HL-60/S4 (cell line): ENCODE measurements around the gene KRTAP24-1.

Source experiments
- in situ Hi-C: fragments of 300-500 bp; cut with MboI; formaldehyde crosslinking; loops from 2 replicates; pipeline ENCODE4 v1.14.3; 2022; ENCODE audit warnings: low sequenced_read_pairs

KRTAP24-1 gene, protein sequence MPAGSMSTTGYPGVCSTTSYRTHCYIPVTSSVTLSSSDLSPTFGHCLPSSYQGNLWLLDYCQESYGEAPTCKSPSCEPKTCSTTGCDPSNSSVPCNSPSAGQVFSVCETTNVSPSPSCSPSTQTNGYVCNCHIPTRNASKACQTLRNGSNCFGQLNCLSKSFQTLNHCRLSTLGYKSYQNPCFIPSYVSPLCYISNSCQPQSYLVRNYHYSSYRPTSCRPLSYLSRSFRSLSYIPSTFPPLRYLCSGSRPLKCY

DNA sequence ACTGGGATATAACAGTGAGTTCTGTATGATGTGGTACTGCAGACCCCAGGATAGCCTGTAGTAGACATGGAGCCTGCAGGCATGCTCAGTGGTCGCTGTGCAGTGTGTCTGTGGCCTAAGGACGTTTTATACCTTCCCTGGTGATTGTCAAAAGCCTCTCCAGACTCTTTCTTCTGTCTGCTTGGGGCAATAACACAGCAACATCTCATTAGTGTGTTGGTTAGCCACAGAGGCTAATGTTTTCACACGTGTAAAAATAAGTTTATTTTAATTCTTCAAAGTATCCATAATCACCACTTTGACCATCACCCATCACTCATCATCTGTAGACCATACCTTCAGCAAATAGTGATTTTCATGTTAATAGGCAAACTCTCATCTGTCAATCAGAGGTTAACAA lies at the start of gene KRTAP24-1:
Gene KRTAP24-1 (minus strand): TSS at position 101 of the 400 bp plus-strand sequence. CDS start 18 bp downstream, at position 83.
- in situ Hi-C loops, result no loop called here

DNA sequence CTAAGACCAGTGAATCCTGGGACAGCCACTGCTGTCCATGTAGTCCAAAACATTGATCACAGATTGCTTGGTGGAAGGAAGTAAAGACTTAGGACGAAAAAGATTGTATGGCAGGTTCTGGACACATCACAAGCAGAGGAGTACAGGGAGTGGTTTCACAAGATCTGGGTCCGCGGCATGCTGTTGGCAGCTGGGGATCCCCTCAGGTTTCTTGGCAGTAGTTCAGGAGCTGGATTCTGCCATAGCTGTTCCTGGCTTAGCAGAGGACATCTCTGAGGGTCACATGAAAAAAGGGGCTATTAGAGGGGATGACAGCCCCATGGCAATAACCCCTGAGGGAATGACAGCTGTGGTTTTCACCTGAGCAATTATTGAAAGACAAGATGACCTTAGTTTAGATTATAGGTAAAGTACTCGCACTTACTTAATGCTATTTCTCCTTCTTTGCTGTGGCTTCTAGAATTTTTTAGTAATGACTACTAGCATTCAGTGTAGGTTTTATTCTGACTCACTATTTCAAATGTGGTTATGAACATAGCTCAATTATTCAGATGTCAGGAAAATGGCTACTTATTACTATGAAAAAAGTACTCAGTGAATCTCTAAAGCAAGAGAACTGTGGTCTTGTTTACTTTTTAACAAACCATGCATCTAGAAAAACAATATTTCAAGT lies 46.6 kb upstream of the KRTAP24-1 start:
- in situ Hi-C loops, result no loop called here

DNA sequence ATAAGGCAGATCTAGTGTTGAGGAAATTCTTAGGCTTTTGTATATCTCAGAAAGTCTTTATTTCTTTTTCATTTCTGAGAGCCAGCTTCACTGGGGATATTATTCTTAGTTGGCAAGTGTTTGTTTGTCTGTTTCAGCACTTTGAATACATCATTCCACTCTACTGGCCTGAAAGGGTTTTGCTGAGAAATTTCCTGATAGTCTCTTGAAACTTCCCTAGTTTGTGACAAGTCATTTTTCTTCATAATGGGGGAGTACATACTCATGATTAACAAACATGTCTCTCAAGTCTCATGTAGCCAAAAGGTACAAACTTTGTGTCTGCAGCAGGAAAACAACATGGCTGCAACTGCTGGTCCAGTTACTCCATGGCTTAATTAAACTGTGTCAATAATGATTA lies 43.6 kb upstream of the KRTAP24-1 start:
- in situ Hi-C loops, result no loop called here

DNA sequence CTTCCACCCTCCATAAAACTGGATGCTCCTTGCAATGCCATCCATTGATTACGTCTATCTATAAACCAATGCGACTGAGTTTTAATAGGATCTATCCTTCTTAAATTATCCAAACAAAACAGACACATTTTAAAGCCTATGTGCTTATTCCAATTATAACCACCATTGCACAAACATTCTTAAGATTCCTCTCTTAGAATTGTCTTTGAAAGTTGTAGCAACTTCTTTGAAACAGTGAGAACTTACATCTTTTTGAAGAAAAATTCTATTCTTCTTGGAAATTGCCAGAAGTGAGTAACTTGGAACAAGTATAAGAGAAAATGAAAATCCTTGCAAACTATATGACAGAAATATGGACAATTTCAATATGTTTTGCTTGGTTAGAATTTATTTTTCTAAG lies 37.5 kb upstream of the KRTAP24-1 start, which contains the start of gene KRTAP26-1:
Gene KRTAP26-1 (minus strand): TSS at position 101 of the 400 bp plus-strand sequence. CDS start 280 bp downstream, outside the sequence.
- in situ Hi-C loops, result no loop called here

DNA sequence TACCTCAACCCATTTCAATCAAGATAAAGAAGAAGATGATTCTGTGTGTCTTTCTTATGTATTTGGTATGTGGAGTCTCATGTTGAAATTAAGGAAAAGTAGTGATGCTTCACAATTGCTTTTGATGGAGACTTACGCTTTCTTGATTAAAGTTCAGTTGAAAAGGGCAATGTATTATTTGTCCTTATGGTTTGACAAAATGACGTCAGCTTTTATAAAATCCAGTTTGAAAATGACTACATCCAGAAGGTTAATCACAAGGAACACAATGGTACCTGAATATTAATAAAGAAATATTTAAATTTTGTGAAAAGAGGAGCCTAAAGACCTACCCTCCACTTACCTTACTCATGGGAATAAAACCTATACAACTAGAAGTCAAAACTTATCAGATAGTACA lies 33.0 kb upstream of the KRTAP24-1 start:
- in situ Hi-C loops, result no loop called here

DNA sequence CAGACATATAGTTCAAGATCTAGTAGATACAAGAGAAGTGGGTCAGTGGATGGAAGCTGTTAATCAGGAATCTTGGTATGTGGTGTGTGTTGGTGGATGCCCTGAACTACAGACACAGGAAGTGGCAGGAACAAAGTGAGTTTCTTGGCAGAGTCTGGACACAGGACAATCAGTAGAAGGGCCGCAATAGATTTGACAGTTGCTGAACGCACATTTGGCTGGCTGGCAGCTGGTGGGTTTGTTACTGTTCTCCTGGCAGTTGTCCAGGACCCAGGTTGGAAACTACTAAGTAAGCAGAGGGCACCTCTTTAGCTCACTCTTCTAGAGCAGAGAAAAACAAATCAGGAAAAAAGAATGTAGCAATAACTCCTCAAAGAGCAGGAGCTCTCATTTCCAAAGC lies 24.1 kb upstream of the KRTAP24-1 start:
- in situ Hi-C loops, result no loop called here

DNA sequence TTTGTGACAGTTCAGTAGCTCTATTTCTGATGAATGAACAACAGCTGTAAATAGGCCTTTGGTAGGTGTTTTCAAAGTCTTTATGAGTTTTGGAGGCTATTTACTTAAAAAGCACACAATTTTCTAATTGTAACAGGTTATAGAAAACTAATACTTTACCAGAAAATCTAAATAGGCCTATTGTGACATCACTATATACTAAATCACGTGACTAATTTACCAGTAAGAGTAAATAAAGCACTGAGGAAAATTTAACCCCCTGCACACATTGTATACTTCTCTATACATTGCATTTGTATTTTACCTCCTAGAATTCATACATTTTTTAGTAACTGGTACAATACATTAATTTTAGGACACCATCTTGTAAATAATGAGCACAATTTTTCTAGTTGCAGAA lies 22.4 kb upstream of the KRTAP24-1 start:
- in situ Hi-C loops, result no loop called here

DNA sequence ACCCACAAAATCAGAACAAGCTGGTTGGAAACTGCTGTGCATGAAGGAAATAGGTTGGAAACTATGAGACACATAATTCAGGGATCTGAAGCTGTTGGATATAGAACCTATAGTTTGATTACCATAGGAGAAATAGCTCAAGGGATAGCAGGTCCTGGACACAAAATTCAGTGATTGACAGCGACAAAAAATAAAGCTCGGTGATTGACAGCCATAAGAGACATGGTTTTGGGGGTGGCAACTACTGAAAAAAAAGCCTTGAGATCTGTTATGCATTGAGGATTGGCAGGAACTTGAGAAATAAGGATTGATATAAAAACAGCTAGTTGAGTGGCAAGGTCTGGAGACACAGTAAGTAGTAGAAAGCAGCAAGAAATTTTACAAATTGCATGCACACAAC lies 6.5 kb upstream of the KRTAP24-1 start, which contains the start of gene KRTAP25-1:
Gene KRTAP25-1 (minus strand): TSS at position 300 of the 400 bp plus-strand sequence. CDS start 24 bp downstream, at position 276.
- in situ Hi-C loops, result no loop called here

DNA sequence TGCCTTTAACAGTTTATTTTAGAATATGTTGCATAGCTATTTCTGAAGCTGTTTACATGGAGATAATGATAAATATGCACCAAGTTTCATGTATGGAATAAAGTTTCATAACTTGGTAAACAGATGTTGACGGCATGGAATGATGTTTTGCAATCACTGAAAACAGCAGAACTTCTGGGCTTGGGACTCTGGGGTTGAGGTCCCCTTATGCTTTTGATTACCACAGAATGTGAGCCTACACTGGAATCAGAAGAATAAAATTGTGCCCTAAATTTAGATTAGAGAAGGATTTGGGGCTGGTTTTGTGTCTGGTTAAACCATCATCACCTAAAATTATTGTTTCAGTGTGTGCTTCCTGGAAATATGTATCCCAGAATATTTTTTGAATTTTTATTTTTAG lies 11.1 kb downstream of the KRTAP24-1 start:
- in situ Hi-C loops, result no loop called here

DNA sequence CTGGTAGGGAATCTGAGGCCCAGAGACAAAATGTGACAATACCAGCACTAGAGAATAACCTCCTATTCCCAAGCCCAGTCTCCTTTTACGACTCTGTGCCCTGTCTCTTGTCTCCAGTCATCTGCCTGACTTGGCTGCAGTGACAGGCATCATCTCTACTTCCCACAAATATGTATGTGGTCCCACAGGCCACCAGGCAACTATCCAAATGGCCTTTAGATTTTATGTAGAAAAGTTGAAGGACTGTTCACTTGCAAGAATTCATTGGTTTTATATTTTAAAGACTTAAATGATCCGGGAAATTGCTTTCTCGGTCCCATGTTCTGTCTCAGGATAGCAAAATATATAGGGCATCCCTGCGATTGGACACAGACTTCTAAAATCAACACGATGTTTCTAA lies 11.6 kb downstream of the KRTAP24-1 start:
- in situ Hi-C loops, result no loop called here

DNA sequence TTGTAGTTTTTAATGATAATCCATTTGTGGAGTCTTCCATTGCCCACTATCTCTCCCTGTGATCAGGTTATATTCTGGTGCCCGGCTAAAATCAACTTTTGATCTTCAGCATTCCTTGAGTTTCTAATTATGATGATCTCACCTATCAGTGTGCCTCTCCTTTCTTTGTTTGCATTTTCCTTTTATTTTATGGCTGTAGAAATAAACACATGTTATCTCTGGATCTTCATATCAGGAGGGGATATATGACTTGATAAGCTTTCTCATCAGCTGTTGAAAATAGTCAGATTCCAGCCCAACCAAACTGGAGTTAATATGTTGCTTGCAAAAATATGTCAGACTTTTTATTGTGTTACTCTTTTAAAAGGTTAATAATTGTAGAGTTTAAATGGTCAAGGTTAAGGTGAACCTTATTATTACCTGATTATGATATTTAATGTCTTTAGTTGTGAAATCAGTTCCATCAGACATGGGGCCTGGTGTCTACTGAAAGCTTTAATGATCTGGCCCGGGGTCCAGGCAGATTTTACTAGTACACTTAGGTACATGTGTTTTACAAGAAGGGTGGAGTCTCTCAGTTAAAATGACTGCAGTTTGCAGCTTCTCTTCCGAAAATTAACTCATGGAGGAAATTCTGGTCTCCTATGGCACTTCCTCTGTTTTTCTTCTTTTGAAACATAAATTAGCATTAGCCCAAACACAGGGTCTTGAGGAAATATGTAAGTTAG lies 12.8 kb downstream of the KRTAP24-1 start:
- in situ Hi-C loops, result no loop called here

DNA sequence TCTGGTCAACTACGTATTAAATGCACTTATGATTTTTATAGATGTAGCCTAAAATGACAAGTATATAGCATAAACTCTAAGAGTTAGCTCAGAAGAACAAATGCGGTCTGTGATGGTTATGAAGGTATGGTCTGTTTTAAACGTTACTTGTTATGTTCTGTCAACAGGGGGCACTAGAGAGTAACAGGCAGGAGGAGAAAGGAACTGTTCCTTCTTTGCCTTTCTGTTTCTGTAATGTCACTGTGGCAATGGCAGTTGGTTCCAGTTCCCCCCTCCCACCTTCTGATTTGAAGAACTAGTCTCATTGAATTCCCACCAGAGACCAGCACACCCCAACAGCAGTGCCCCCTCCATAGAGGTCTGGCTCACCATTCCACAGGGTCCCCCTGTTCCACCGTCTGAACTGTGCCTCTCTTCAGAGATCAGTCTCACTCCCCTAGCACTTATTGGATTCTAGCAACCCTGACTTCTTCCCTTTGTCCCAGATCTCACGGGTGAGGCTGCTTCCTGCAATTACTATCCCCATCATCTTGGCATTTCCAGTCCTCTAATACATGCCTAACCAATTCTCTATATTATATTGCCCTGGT lies 14.0 kb downstream of the KRTAP24-1 start:
- in situ Hi-C loops, result no loop called here

DNA sequence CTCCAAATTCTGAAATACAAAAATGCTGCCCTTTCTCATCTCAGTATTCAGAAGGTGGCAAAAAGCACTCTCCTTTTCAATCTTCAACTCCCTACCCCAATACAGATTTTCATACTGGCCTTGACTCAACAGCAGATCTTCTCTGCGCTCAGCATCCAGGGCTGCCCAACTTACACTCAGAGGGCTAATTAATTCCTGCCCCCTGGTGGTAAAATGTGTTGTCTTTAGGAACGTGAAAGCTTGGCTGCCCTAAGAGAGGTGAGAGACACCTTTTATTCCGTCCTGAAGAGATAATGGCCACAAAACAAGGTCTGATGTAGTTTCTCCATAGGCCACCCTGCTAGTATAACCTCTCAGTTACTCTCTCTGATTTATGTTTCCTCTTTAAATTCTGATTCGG lies 25.0 kb downstream of the KRTAP24-1 start:
- in situ Hi-C loops, result no loop called here

DNA sequence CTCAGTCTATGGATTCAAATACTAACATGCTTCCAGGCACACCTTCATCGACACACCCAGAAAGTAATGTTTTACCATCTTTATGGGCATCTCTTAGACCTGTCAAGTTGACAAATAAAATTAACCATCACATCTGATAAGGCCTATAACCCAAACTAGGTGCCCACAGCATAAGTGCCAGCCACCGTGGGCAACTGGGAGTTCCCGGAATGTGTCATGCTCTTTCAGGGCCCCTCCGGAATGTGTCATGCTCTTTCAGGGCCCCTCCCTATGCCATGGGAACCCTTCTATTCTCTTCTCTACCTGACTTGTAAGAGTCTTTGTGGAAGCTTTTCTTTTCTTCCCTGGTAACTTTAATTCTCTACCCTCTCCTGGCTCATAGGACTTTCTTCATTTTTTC lies 26.6 kb downstream of the KRTAP24-1 start:
- in situ Hi-C loops, result no loop called here

DNA sequence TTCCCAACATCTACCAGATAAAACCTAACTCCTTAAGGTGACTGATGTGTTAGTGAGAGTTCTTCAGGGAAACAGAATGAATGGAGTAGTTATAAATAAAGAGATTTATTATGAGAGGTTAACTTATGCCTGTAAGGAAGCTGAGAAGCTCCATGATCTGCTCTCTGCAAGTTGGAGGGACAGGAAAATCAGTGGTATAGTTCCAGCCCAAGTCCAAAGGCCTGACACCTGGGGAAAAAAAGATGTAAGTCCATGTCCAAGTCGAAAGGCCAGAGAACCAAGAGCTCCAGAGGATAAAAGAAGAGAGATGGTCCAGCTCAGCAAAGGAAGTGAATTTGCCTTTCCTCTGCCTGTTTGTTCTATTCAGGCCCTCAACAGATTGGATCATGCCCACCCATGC lies 27.1 kb downstream of the KRTAP24-1 start:
- in situ Hi-C loops, result no loop called here

DNA sequence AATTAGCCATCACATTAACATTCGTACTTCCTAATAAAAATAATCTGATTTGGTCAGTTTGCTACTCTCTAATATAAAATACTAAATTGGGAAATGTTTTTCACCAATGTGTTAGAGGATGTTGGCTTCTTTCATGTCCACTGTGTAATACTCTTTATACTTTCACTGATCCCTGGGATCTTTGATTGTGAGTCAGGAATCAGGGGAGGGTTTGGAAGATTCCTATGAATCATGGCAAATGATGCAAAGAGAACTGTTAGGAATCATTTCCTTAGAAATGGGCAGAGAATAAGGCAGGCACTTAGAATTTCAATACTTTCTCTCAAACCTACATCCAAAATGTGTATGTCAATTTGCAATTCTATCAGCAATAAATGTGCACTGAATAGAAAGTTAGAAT lies 31.0 kb downstream of the KRTAP24-1 start:
- in situ Hi-C loops, result no loop called here

DNA sequence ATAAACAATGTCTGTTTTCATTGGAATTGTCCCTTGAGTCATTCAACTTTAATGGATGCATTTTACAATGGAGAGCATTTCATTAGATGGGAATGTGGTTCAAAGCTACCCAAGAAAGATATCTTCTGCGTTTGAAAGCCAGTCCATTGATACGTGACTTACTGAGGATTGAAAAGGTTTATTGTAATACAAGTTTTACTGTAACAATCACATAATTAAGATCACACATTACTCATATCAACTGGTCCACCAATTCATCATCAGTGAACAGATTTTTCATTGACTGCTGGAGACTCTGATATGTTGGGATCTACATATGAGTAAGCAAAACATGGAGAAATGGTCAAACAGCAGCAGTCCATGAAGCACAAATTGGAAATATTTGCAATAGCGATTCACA lies 32.8 kb downstream of the KRTAP24-1 start:
- in situ Hi-C loops, result no loop called here

DNA sequence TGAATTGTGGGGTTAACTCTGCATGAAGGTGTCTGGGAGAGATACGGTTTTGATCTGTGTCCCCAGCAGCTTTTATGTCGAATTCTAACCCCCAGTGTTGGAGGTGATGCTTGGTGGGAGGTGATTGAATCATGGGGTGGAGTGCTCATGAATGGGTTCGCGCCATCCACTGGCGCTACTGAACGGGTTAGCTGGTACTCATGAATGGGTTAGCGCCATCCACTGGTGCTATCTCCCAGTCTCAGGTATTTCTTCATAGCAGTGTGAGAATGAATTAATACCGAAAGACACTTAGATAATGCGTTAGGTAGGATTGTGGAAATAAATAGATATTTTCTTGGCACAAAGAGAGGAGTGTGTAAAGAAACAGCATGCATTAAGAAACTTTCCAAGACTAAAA lies 33.9 kb downstream of the KRTAP24-1 start:
- in situ Hi-C loops, result no loop called here

DNA sequence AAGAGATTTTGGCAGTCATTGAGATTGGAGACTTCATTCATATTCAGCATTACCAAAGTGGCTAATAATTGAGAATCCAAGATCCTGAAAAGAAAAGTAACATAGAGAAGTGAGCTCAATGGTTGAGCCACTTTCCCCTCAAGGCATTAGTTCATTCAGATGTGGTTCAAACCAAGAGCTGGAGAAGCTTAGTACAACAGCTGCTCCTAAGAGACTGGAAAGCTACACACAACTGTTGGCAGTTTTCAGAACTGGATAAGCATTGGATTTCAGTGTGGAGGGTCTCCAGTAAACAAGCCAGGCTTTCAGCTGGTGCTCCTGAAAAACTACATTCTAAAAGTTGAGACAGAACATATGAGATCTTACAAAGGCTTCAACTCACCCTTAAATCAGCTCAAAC lies 37.7 kb downstream of the KRTAP24-1 start:
- in situ Hi-C loops, result no loop called here

DNA sequence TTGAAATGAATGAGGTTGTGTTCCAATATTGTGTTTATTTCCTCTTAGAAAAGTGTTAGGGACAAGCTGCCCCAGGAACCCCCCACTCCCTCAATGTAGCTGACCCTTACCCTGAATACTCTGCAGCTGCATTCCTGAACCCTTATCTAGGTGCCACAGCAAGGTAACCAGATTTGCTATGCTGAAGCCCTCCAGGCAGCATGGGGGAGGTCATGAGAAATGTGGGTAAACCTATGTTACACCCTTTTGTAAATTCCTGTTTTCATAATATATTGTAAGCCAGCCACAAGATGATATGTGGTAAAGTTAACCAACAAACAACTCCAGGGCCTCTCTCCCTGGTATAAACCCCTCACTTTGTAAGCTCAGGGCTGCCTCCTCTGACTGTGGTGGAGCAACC lies 39.1 kb downstream of the KRTAP24-1 start:
- in situ Hi-C loops, result no loop called here

DNA sequence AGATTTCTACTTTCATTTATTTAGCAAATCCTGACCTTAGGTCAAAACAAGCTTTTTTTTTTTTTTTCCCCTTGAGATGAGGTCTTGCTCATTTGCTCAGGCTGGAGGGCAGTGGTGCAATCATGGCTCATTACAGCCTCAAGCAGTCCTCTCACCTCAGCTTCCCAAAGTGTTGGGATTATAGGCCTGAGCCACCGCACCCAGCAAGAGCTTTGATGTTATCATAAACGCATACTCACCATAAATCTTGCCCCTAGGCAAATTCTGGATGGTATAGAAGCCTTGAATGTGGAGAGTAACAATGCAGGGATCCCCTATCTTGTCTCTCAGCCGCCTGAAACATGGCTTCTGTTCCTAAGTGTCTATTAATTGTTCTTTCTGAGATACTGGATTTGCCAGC lies 42.1 kb downstream of the KRTAP24-1 start:
- in situ Hi-C loops, result no loop called here
